ENCODE measurements around the gene KRT222. TPM values are rescaled to one million over a fixed set of nuclear protein-coding genes. Genes with fewer than 3 reads are reported as not detected.

Gene KRT222
- total and polyA plus RNA-seq, 2 of the 13 experiments (the other 11 are each of a cell fraction or from before 2014, with no cell fraction given) = not detected

GRCh38 chr17:40647624-40648383 is 17.2 kb downstream of the KRT222 start, which contains the start of gene SMARCE1 (continued):
- TF ChIP-seq, protein P1, sequence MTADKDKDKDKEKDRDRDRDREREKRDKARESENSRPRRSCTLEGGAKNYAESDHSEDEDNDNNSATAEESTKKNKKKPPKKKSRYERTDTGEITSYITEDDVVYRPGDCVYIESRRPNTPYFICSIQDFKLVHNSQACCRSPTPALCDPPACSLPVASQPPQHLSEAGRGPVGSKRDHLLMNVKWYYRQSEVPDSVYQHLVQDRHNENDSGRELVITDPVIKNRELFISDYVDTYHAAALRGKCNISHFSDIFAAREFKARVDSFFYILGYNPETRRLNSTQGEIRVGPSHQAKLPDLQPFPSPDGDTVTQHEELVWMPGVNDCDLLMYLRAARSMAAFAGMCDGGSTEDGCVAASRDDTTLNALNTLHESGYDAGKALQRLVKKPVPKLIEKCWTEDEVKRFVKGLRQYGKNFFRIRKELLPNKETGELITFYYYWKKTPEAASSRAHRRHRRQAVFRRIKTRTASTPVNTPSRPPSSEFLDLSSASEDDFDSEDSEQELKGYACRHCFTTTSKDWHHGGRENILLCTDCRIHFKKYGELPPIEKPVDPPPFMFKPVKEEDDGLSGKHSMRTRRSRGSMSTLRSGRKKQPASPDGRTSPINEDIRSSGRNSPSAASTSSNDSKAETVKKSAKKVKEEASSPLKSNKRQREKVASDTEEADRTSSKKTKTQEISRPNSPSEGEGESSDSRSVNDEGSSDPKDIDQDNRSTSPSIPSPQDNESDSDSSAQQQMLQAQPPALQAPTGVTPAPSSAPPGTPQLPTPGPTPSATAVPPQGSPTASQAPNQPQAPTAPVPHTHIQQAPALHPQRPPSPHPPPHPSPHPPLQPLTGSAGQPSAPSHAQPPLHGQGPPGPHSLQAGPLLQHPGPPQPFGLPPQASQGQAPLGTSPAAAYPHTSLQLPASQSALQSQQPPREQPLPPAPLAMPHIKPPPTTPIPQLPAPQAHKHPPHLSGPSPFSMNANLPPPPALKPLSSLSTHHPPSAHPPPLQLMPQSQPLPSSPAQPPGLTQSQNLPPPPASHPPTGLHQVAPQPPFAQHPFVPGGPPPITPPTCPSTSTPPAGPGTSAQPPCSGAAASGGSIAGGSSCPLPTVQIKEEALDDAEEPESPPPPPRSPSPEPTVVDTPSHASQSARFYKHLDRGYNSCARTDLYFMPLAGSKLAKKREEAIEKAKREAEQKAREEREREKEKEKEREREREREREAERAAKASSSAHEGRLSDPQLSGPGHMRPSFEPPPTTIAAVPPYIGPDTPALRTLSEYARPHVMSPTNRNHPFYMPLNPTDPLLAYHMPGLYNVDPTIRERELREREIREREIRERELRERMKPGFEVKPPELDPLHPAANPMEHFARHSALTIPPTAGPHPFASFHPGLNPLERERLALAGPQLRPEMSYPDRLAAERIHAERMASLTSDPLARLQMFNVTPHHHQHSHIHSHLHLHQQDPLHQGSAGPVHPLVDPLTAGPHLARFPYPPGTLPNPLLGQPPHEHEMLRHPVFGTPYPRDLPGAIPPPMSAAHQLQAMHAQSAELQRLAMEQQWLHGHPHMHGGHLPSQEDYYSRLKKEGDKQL (CRISPR knock-in tag; IDR thresholded peaks at IDR 0.05; ENCODE audit: low read depth) = peak; percentile 15; the same call in 1 of the 2 replicates
- TF ChIP-seq ZNF432 (CRISPR knock-in tag; IDR thresholded peaks at IDR 0.05; ENCODE audit: borderline replicate concordance) = no peak
- no peak for TF ChIP-seq ZNF878 (CRISPR knock-in tag; IDR thresholded peaks at IDR 0.05)
- TF ChIP-seq, protein P2, sequence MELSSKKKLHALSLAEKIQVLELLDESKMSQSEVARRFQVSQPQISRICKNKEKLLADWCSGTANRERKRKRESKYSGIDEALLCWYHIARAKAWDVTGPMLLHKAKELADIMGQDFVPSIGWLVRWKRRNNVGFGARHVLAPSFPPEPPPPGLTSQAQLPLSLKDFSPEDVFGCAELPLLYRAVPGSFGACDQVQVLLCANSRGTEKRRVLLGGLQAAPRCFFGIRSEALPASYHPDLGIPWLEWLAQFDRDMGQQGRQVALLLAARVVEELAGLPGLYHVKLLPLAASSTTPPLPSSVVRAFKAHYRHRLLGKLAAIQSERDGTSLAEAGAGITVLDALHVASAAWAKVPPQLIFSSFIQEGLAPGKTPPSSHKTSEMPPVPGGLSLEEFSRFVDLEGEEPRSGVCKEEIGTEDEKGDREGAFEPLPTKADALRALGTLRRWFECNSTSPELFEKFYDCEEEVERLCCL (CRISPR knock-in tag; IDR thresholded peaks at IDR 0.05; ENCODE audit: borderline replicate concordance) = no peak
- TF ChIP-seq THAP9 (CRISPR knock-in tag; IDR thresholded peaks at IDR 0.05; ENCODE audit: borderline replicate concordance) = peak; percentile 68
- TF ChIP-seq, protein P3, sequence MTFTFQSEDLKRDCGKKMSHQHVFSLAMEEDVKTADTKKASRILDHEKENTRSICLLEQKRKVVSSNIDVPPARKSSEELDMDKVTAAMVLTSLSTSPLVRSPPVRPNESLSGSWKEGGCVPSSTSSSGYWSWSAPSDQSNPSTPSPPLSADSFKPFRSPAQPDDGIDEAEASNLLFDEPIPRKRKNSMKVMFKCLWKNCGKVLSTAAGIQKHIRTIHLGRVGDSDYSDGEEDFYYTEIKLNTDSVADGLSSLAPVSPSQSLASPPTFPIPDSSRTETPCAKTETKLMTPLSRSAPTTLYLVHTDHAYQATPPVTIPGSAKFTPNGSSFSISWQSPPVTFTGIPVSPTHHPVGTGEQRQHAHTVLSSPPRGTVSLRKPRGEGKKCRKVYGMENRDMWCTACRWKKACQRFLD (CRISPR knock-in tag; IDR thresholded peaks at IDR 0.05; ENCODE audit: borderline replicate concordance) = peak; percentile 77; the same call in 1 of the 2 replicates
- peak; percentile 74; the same call in 1 of the 2 replicates for TF ChIP-seq EED (CRISPR knock-in tag; IDR thresholded peaks at IDR 0.05)
- no peak for TF ChIP-seq ZNF17 (CRISPR knock-in tag; IDR thresholded peaks at IDR 0.05)
- no peak for TF ChIP-seq CHD2 (IDR thresholded peaks at IDR 0.05; ENCODE audit: low read depth, low read length)
- TF ChIP-seq KDM3A (CRISPR knock-in tag; IDR thresholded peaks at IDR 0.05; ENCODE audit: low read depth) = peak; percentile 34; the same call in 1 of the 2 replicates
- TF ChIP-seq BHLHE40 (IDR thresholded peaks at IDR 0.05; ENCODE audit: low read length) = no peak
- no peak for TF ChIP-seq MTA1 (CRISPR knock-in tag; IDR thresholded peaks at IDR 0.05; ENCODE audit: borderline replicate concordance)
- TF ChIP-seq, protein P4, sequence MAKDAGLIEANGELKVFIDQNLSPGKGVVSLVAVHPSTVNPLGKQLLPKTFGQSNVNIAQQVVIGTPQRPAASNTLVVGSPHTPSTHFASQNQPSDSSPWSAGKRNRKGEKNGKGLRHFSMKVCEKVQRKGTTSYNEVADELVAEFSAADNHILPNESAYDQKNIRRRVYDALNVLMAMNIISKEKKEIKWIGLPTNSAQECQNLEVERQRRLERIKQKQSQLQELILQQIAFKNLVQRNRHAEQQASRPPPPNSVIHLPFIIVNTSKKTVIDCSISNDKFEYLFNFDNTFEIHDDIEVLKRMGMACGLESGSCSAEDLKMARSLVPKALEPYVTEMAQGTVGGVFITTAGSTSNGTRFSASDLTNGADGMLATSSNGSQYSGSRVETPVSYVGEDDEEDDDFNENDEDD (CRISPR knock-in tag; IDR thresholded peaks at IDR 0.05; ENCODE audit: borderline replicate concordance) = peak; percentile 52; the same call in 1 of the 2 replicates
- peak; percentile 61; the same call in 1 of the 2 replicates for TF ChIP-seq ZSCAN21 (CRISPR knock-in tag; IDR thresholded peaks at IDR 0.05; ENCODE audit: borderline replicate concordance)
- no peak for TF ChIP-seq NR2F6 (IDR thresholded peaks at IDR 0.05)
- 0 out of 2 replicates have a peak, but pooled peaks have one; percentile 7 for TF ChIP-seq NR2F6 (CRISPR knock-in tag; IDR thresholded peaks at IDR 0.05)
- TF ChIP-seq ZMYM3 (CRISPR knock-in tag; IDR thresholded peaks at IDR 0.05) = 0 out of 2 replicates have a peak, but pooled peaks have one; percentile 8

Measured in HepG2 (cell line).